AG09309 (cell line): ENCODE results near the gene MUC13.

Experiments
- DNase-seq: peaks from one replicate; pipeline ENCODE4 v3.0.0-alpha.2; 2010; ENCODE audit warnings: low read depth
- H3K4me3 ChIP-seq: 2 replicates; pipeline ENCODE4 v1.5.1; 2011; ENCODE audit warnings: mild to moderate bottlenecking, low read depth, low read length, moderate library complexity; ENCODE audit not compliant: control insufficient read depth
- TF ChIP-seq, protein P1 (sequence below): IDR thresholded peaks from 2 replicates; pipeline ENCODE4 v1.5.1; 2011; ENCODE audit warnings: mild to moderate bottlenecking, low read depth, low read length, inconsistent platforms; ENCODE audit not compliant: insufficient read depth, control insufficient read depth; ENCODE audit errors: missing control alignments

The MUC13 gene

DNA sequence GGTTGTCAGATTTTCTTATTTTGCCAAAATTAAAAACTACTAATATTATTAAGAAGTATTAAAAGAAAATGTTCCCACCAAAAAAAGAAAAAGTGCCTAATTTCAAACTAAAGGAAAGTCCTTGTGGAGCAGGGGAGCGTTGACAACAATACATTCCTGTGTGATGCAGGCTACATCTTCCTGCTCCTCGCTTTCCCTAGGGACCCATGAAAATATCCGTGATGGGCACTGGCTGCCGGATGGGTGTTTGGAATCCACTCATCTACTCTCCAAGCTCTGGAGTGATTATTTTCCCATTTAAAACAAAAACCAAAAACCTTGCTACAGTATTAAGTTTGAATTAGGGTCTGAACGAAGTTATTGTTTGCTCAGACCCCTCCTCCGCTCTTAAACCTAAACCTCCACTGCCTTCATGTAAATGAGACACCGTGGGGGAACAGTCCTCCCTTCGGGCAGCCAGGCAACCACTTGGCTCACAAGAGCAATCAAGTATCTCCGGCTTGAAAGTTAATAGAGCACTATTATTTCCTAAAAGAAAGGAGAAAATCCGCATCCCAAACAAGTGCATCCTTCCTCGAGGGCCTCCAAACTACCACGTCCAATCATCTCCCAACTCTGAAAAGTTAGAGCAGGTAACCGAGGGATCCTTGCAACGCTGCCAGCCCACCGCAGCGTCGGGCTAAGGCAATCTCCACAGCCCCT is 48.9 kb downstream of the MUC13 start:
- peak overlapping the region; percentile 65 for H3K4me3 ChIP-seq
- TF ChIP-seq, protein P1, sequence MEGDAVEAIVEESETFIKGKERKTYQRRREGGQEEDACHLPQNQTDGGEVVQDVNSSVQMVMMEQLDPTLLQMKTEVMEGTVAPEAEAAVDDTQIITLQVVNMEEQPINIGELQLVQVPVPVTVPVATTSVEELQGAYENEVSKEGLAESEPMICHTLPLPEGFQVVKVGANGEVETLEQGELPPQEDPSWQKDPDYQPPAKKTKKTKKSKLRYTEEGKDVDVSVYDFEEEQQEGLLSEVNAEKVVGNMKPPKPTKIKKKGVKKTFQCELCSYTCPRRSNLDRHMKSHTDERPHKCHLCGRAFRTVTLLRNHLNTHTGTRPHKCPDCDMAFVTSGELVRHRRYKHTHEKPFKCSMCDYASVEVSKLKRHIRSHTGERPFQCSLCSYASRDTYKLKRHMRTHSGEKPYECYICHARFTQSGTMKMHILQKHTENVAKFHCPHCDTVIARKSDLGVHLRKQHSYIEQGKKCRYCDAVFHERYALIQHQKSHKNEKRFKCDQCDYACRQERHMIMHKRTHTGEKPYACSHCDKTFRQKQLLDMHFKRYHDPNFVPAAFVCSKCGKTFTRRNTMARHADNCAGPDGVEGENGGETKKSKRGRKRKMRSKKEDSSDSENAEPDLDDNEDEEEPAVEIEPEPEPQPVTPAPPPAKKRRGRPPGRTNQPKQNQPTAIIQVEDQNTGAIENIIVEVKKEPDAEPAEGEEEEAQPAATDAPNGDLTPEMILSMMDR = no peak
- no peak for DNase-seq

DNA sequence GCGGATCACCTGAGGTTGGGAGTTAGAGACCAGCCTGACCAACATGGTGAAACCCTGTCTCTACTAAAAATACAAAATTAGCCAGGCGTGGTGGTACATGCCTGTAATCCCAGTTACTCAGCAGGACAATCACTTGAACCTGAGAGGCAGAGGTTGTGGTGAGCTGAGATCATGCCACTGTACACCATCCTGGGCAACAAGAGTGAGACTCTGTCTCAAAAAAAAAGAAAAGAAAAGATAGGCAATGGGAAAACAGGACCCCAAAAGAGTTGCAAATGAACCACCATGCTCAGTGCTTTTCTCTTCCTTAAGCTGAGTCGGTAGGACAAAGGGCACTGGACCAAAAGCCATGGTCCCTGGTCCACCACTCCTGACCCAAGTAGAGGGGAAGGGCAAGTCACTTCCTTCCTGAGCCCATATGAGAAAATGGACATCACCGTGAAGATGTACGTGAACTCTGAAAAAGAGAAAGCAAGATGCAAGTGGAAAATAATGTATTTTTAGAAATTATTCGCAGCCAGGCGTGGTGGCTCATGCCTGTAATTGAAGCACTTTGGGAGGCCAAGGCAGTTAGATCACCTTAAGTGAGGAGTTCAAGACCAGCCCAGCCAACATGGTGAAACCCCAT is 50.0 kb downstream of the MUC13 start:
- DNase-seq = no peak
- TF ChIP-seq, protein P1 = no peak
- no peak overlapping the region for H3K4me3 ChIP-seq

DNA sequence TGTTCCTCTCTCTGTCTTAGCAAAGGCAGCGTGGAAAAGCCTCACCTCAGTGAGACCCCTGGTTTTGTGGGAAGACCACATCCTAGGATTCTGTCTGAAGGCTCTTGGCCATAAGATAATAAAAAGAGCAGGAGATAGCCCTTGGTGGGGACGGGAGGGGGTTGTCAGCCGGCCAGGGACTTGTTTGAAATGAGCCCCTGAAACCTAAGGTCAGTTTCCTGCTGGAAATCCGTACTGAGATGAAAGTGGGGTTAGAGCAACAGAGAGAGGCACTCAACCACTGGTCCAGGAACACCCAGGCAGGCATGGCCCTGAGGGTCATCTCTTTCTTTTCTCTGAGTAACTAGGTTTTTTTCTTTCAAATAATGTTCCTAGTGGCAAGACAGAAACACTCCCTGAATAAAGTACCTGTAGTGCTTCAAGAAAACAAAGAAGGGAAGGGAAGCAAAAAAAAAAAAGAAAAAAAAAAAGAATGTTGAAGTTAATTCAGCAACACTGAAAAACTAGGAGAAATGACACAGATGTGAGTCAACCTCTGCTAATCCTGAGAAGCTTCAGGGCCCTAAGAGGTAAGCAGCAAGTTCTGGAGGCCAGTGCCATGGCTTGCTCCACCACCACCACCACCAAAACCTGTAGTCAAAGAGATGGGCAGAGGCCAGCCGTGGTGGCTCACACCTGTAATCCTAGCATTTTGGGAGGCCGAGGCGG is 50.6 kb downstream of the MUC13 start:
- no peak for DNase-seq
- H3K4me3 ChIP-seq = no peak overlapping the region
- TF ChIP-seq, protein P1 = no peak

DNA sequence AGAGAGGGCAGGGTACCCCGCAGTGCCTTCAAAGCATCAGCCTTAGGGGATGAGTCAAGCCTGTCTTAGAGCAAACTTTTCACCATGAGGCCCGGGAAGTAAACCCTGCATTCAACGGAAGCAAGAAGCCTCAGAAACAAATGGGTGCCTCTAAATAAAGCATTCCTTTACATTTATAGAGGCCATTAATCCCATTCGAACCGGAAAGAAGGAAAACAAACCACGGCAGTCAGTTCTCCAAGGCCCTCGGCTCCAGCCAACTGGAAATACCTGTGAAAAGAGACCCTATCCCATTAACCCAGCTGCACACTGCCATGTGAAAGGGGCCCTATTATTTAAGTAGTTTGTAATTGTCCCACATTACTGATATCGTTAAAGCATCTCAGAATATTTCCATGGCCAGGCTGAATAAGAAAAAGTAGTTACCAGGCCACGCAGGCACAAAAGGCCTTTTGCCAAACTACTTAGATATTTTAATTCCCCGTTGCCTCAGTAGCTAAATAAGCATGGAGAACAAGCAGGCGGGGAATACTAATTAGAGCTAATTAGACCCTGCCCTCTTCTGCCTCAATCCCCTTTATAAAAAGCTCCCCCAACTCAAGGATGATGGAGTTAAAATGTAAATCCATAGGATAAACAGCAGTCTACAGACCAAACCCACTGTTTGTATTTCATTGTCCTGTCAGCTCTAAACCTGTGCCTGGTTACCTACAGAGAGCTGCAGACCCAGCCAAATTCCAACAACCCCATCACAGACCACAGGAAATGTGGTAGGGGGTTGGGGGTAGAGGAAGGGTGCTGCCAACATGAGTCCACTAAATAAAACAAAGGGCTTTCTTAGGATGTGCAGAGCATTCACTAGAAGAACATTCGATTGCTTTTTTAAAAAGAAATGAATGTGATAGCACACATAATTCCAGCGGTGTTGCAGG is 51.5 kb downstream of the MUC13 start:
- H3K4me3 ChIP-seq = no peak overlapping the region
- TF ChIP-seq, protein P1 = no peak
- DNase-seq = no peak

DNA sequence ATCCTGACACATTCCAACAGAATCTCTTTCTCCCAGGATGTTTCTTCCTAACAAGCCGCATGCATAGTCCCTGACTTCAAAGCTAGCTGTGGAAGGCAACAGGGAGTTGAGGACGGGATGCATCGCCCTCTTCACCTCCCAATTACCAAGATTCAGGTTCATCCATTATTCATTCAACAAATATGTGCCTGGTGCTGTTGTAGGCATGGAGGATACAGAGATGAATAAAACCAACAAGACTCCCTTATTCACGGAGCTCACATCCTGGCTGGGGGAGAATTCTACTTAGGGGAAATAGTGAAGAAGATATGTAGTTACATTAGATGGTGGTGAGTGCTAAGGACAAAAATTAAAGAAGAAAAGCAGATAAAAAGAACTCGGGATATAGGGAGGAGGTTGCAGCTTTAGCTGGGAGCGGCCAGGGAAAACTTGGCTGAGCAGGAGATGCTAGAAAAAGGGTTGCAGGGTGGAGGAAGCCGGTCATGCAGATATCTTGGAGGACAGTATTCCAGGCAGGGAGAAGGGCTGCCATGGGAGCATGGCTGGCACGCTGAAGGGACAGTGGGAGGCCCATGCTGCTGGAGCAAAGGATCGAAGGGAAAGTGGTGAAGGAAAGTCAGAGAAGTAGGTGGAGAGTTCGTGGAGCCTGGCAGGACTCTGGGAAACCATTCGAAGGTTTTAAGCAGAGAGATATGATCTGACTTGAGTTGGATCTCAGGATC is 52.4 kb downstream of the MUC13 start:
- TF ChIP-seq, protein P1 = no peak
- no peak overlapping the region for H3K4me3 ChIP-seq
- DNase-seq = no peak
